NOMO-1 treated with dmso at 0.1 percent for 144 hours (cell line): ENCODE data around the gene VSTM4.

Experiments
- DNase-seq: peaks from one replicate; lab custom pipeline; 2025; ENCODE audit not compliant: unreplicated experiment; lab: John Stamatoyannopoulos, UW

The VSTM4 gene

GRCh38 chr10:49117376-49118070, 2.2 kb upstream of the VSTM4 start:
- no peak for DNase-seq

GRCh38 chr10:49116509-49117375, 1.4 kb upstream of the VSTM4 start:
- DNase-seq = no peak

- DNase-seq = no peak
These were observed 630 bp upstream of the VSTM4 start for GRCh38 chr10:49115796-49116508.

- DNase-seq = no peak
These were observed 656 bp downstream of the VSTM4 start for GRCh38 chr10:49114718-49115014.

- DNase-seq = no peak
These were observed 1.6 kb downstream of the VSTM4 start for GRCh38 chr10:49113741-49114141.

- DNase-seq = no peak
These were observed 2.5 kb downstream of the VSTM4 start for GRCh38 chr10:49112851-49113250.

GRCh38 chr10:49112098-49112497, 3.2 kb downstream of the VSTM4 start:
- DNase-seq = no peak

- no peak for DNase-seq
These were observed 4.0 kb downstream of the VSTM4 start for GRCh38 chr10:49111320-49111698.

- no peak for DNase-seq
These were observed 4.5 kb downstream of the VSTM4 start for GRCh38 chr10:49110684-49111319.

- no peak for DNase-seq
These were observed 5.5 kb downstream of the VSTM4 start for GRCh38 chr10:49109669-49110340.

GRCh38 chr10:49108656-49109055, 6.7 kb downstream of the VSTM4 start:
- no peak for DNase-seq

GRCh38 chr10:49107887-49108267, 7.4 kb downstream of the VSTM4 start:
- DNase-seq = no peak

GRCh38 chr10:49107111-49107886, 8.0 kb downstream of the VSTM4 start:
- no peak for DNase-seq

- DNase-seq = no peak
These were observed 8.9 kb downstream of the VSTM4 start for GRCh38 chr10:49106451-49106850.

- DNase-seq = no peak
These were observed 10.2 kb downstream of the VSTM4 start for GRCh38 chr10:49105076-49105475.

- DNase-seq = no peak
These were observed 11.0 kb downstream of the VSTM4 start for GRCh38 chr10:49104323-49104722.

- DNase-seq = no peak
These were observed 11.6 kb downstream of the VSTM4 start for GRCh38 chr10:49103761-49104160.

GRCh38 chr10:49099046-49099445, 16.3 kb downstream of the VSTM4 start:
- no peak for DNase-seq

- no peak for DNase-seq
These were observed 18.4 kb downstream of the VSTM4 start for GRCh38 chr10:49096890-49097445.

- DNase-seq = no peak
These were observed 20.7 kb downstream of the VSTM4 start for GRCh38 chr10:49094646-49095045.
